SK-N-SH (cell line): ENCODE results near the gene PRH1. TPM values are rescaled to one million over a fixed set of nuclear protein-coding genes. Genes with fewer than 3 reads are reported as not detected.

Experiments used
- CTCF ChIA-PET: fragments of 300-600, 350-600 bp; formaldehyde crosslinking; extraction: SDS; loops from one replicate; lab custom pipeline; 2021; lab: Yijun Ruan, JAX
- POLR2A ChIA-PET: fragments of 350-600 bp; sonication (Branson Sonifier 250); formaldehyde crosslinking; extraction: SDS; loops from one replicate; lab custom pipeline; 2020; ENCODE audit warnings: antibody characterized with exemption, inconsistent platforms; lab: Yijun Ruan, JAX
- DNase-seq: peaks from one replicate; pipeline ENCODE4 v3.0.0; 2012
- H2AFZ ChIP-seq: fragments of 200-600 bp; sonication (generic); 2 replicates; pipeline ENCODE4 v1.8.1; 2016; ENCODE audit warnings: antibody characterized with exemption, mild to moderate bottlenecking, low read depth
- H3F3A ChIP-seq: fragments of 200-600 bp; sonication (generic); replicated peaks from 2 replicates; pipeline ENCODE3; 2016; ENCODE audit warnings: antibody characterized with exemption, mild to moderate bottlenecking; ENCODE audit not compliant: insufficient read depth
- H3K27ac ChIP-seq, 2 experiments: fragments of 200-500 bp in 1 of 2; fragments of 200-600 bp in 1 of 2; sonication (Bioruptor generic) in 1 of 2; sonication (generic), shearing (Covaris generic) in 1 of 2; 2 replicates each; pipeline versions ENCODE4 v1.5.1 to v1.6.1; 2014 to 2016; ENCODE audit warnings: low read depth in 2 of 2, inconsistent platforms in 1 of 2, low read length in 1 of 2, mild to moderate bottlenecking in 1 of 2, mixed read lengths in 1 of 2
- H3K27me3 ChIP-seq: fragments of 200-600 bp; sonication (generic), shearing (Covaris generic); 2 replicates; pipeline ENCODE4 v1.6.1; 2016; ENCODE audit warnings: mixed run types; ENCODE audit not compliant: insufficient read depth
- H3K36me3 ChIP-seq, 2 experiments: fragments of 200-500 bp in 1 of 2; fragments of 200-600 bp in 1 of 2; sonication (Bioruptor generic) in 1 of 2; sonication (generic) in 1 of 2; replicated peaks in 1 of 2; 2 replicates each; pipeline versions ENCODE3 to v1.5.1; 2014 to 2016; ENCODE audit warnings: low read length in 1 of 2, mild to moderate bottlenecking in 1 of 2; ENCODE audit not compliant: insufficient read depth in 2 of 2, control insufficient read depth in 1 of 2
- H3K4me1 ChIP-seq, 2 experiments: fragments of 200-500 bp in 1 of 2; fragments of 200-600 bp in 1 of 2; sonication (Bioruptor generic) in 1 of 2; sonication (generic), shearing (Covaris generic) in 1 of 2; 2 replicates each; pipeline versions ENCODE4 v1.5.1 to v1.6.1; 2014 to 2016; ENCODE audit warnings: low read depth in 1 of 2, low read length in 1 of 2, mixed run types in 1 of 2; ENCODE audit not compliant: insufficient read depth in 2 of 2, control insufficient read depth in 1 of 2
- H3K4me2 ChIP-seq: fragments of 200-600 bp; sonication (generic), shearing (Covaris generic); 2 replicates; pipeline ENCODE4 v1.6.1; 2017; ENCODE audit warnings: mixed run types
- H3K4me3 ChIP-seq, 2 experiments: fragments of 200-500 bp in 1 of 2; fragments of 200-600 bp in 1 of 2; sonication (Bioruptor generic) in 1 of 2; sonication (generic), shearing (Covaris generic) in 1 of 2; 2 replicates each; pipeline versions ENCODE4 v1.5.1 to v1.8.1; 2014 to 2016; ENCODE audit warnings: low read depth in 2 of 2, inconsistent platforms in 1 of 2, low read length in 1 of 2, mild to moderate bottlenecking in 1 of 2, mixed read lengths in 1 of 2, moderate library complexity in 1 of 2
- H3K79me2 ChIP-seq: fragments of 200-600 bp; sonication (generic); 2 replicates; pipeline ENCODE4 v1.8.1; 2017; ENCODE audit warnings: mild to moderate bottlenecking; ENCODE audit not compliant: insufficient read depth
- H3K9ac ChIP-seq: fragments of 200-600 bp; sonication (generic); 2 replicates; pipeline ENCODE4 v1.6.1; 2017; ENCODE audit warnings: mixed run types
- H3K9me2 ChIP-seq: fragments of 200-600 bp; sonication (generic); 2 replicates; pipeline ENCODE4 v1.6.1; 2017; ENCODE audit warnings: mixed run types
- H3K9me3 ChIP-seq: fragments of 200-600 bp; sonication (generic); 2 replicates; pipeline ENCODE4 v1.6.1; 2017; ENCODE audit warnings: mixed run types, mild to moderate bottlenecking, moderate library complexity
- H4K20me1 ChIP-seq: fragments of 200-600 bp; sonication (generic); 2 replicates; pipeline ENCODE4 v1.6.1; 2017; ENCODE audit warnings: mild to moderate bottlenecking, mixed run types; ENCODE audit not compliant: insufficient read depth
- ELF1 ChIP-seq: IDR thresholded peaks from 2 replicates; pipeline ENCODE4 v1.4.0; 2012
- EP300 ChIP-seq, 2 experiments: IDR thresholded peaks; 2 replicates each; pipeline versions ENCODE4 v1.4.0 to v1.6.1; 2012; ENCODE audit warnings: borderline replicate concordance in 1 of 2, low read depth in 1 of 2, low read length in 1 of 2
- FOSL2 ChIP-seq: IDR thresholded peaks from 2 replicates; pipeline ENCODE4 v1.4.0; 2012; ENCODE audit warnings: low read depth, mild to moderate bottlenecking, moderate library complexity, borderline replicate concordance
- FOXM1 ChIP-seq: IDR thresholded peaks from 2 replicates; pipeline ENCODE4 v1.4.0; 2012; ENCODE audit warnings: low read depth, mild to moderate bottlenecking
- GABPA ChIP-seq: IDR thresholded peaks from 2 replicates; pipeline ENCODE4 v1.4.0; 2012; ENCODE audit warnings: low read depth, mild to moderate bottlenecking
- MEF2A ChIP-seq: IDR thresholded peaks from 2 replicates; pipeline ENCODE4 v1.4.0; 2012; ENCODE audit warnings: low read depth, borderline replicate concordance
- MXI1 ChIP-seq: IDR thresholded peaks from 2 replicates; pipeline ENCODE4 v1.6.1; 2012; ENCODE audit warnings: mild to moderate bottlenecking, low read depth, low read length, improper control_type of control experiment
- POLR2AphosphoS5 ChIP-seq: IDR thresholded peaks from 2 replicates; pipeline ENCODE4 v1.6.1; 2012; ENCODE audit warnings: low read depth, low read length
- RFX5 ChIP-seq: IDR thresholded peaks from 2 replicates; pipeline ENCODE4 v1.6.1; 2012; ENCODE audit warnings: mild to moderate bottlenecking, improper control_type of control experiment, low read length
- SIN3A ChIP-seq: IDR thresholded peaks from 2 replicates; pipeline ENCODE4 v1.6.1; 2012; ENCODE audit warnings: low read depth, mild to moderate bottlenecking, low read length, moderate library complexity, borderline replicate concordance
- SMC3 ChIP-seq: IDR thresholded peaks from 2 replicates; pipeline ENCODE4 v1.6.1; 2012; ENCODE audit warnings: low read depth, low read length, improper control_type of control experiment
- TEAD4 ChIP-seq: IDR thresholded peaks from 2 replicates; pipeline ENCODE4 v1.4.0; 2012; ENCODE audit warnings: mild to moderate bottlenecking, borderline replicate concordance; ENCODE audit not compliant: insufficient read depth
- YY1 ChIP-seq: IDR thresholded peaks from 2 replicates; pipeline ENCODE4 v1.4.0; 2012; ENCODE audit warnings: low read depth, mild to moderate bottlenecking
- WGBS: methylation state at CpG from one replicate; pipeline ENCODE4 v1.1.6; 2017; ENCODE audit warnings: low lambda C conversion rate; 5-methylcytosine and 5-hydroxymethylcytosine counted together
- polyA plus RNA-seq, 3 experiments: library from polyadenylated mRNA; depleted of rRNA; stranded (reverse); fragments of >200 nt; gene quantifications; 2 replicates each; pipeline ENCODE4 v1.2.3, GENCODE V29; 2012
- TF ChIP-seq, protein P1 (sequence below): IDR thresholded peaks from 2 replicates; pipeline ENCODE4 v1.4.0; 2012; ENCODE audit warnings: low read depth, borderline replicate concordance

PRH1 gene
- polyA plus RNA-seq, 1 of the 3 experiments (the other 2 are of a cell fraction) = 2.0 TPM

DNA sequence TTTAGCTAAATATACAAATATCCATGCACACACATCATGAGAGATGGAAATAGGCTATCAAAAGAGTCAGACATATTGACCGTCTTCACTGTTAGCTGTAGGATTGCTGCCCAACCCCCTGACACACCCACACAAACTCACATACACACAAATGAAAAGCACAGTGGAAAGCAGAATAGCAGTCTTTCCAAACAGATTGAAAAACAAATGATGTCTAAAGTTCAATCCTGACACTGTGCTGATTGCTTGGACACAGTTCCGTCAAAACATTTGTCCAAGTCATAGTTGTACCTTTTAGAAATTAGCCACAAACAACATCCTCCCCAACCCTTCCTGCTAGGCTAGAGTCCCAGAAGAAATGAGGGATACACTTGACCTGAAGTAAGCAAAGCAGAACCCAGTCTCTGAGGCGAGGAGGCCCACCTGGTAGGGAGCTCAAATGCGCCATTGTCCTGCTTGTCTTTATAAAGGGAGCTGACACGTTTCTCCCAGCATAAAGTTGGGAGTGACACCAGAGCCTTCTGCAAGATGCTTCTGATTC, 44.8 kb upstream of the PRH1 start, which contains the start of gene PRH2 (continued):
- TF ChIP-seq GABPA (no peak), SMC3 (no peak), SIN3A (no peak), POLR2AphosphoS5 (no peak), MEF2A (no peak)
- TF ChIP-seq, protein P1, sequence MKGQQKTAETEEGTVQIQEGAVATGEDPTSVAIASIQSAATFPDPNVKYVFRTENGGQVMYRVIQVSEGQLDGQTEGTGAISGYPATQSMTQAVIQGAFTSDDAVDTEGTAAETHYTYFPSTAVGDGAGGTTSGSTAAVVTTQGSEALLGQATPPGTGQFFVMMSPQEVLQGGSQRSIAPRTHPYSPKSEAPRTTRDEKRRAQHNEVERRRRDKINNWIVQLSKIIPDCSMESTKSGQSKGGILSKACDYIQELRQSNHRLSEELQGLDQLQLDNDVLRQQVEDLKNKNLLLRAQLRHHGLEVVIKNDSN = no peak

DNA sequence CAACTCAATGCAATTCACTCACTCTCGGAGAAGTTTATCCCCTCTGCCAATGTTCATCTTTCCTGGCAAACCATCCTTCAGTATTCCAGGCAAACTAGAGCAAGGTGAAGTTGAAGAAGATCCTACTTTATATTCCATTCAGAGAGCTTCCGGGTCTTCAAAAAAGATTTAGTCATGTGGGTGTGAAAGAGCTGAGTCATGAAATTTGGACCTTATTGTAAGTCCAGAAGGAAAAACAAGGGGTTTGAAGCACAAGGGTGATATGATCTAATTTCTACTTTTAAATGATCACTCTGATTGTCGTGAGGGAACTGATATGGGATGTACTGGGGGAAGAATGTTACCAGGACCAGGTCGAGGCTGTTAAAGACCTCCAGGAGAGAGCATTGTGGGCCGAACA, 42.2 kb upstream of the PRH1 start:
- H3K4me2 ChIP-seq = no peak overlapping the region
- CTCF ChIA-PET = no interaction called here
- 80% methylated on average over 5 of the region's 5 CpGs for WGBS

DNA sequence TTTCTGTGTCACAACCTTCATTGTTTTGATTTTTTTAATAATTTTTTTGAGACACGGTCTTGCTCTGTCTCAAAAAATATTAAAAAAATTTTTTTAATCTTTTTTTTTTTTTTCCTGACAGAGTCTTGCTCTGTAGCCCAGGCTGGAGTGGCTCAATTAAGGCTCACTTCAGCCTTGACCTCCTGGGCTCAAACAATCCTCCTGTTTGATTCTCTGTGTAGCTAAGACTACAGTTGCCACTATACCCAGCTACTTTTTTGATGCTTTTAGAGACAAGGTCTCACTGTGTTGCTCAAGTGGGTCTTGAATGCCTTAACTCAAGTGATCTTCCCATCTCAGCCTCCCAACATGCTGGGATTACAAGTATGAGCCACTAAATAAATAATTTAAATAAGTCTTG, 35.8 kb upstream of the PRH1 start:
- H3K4me2 ChIP-seq = no peak overlapping the region
- no peaks in the 10 kb centered on the region for H3K36me3 ChIP-seq
- no peaks in the 10 kb centered on the region for H3F3A ChIP-seq
- DNase-seq = no peak
- CTCF ChIA-PET = no interaction called here
- H3K4me1 ChIP-seq = no peaks in the 10 kb centered on the region
- H3K4me3 ChIP-seq = no peak overlapping the region
- 98% methylated on average over 1 of the region's 1 CpG for WGBS
- H3K79me2 ChIP-seq = no peaks in the 10 kb centered on the region
- POLR2A ChIA-PET = no interaction called here
- no peaks in the 10 kb centered on the region for H3K9me3 ChIP-seq
- H3K9me2 ChIP-seq = 0 out of 2 replicates have a peak, but pooled peaks cover 2% of the 10 kb centered on the region
- no peaks in the 10 kb centered on the region for H4K20me1 ChIP-seq
- no peak for TF ChIP-seq YY1
- H2AFZ ChIP-seq = no peak overlapping the region
- H3K27me3 ChIP-seq = no peaks in the 10 kb centered on the region
- H3K27ac ChIP-seq = no peak overlapping the region
- H3K9ac ChIP-seq = no peak overlapping the region

More for the DNA sequence above, 42.2 kb upstream of the PRH1 start:
- no peak overlapping the region for H3K4me3 ChIP-seq
- no peak overlapping the region for H2AFZ ChIP-seq
- DNase-seq = no peak
- no peaks in the 10 kb centered on the region for H3K4me1 ChIP-seq
- no peaks in the 10 kb centered on the region for H3K79me2 ChIP-seq
- H3K9me3 ChIP-seq = no peaks in the 10 kb centered on the region
- H3K36me3 ChIP-seq = no peaks in the 10 kb centered on the region
- TF ChIP-seq FOSL2 (no peak), MXI1 (no peak), FOXM1 (no peak), ELF1 (no peak), RFX5 (no peak), EP300 (IDR thresholded peaks at IDR 0.05; ENCODE audit: borderline replicate concordance in 1 of 2, low read depth in 1 of 2, low read length in 1 of 2) (no peak), TEAD4 (no peak)
- no peak overlapping the region for H3K27ac ChIP-seq
- no peaks in the 10 kb centered on the region for H4K20me1 ChIP-seq
- POLR2A ChIA-PET = interaction anchor here (1.1 kb wide), 1 partner anchor 245 kb away, joined by 3 read pairs; no protein-coding TSS in a partner anchor
- H3F3A ChIP-seq = no peaks in the 10 kb centered on the region
- H3K9ac ChIP-seq = no peak overlapping the region
- H3K9me2 ChIP-seq = no peaks in the 10 kb centered on the region
- no peaks in the 10 kb centered on the region for H3K27me3 ChIP-seq
